H1 (cell line): ENCODE data around the gene LHFPL2. TPM values are rescaled to one million over a fixed set of nuclear protein-coding genes. Genes with fewer than 3 reads are reported as not detected.

Experiments used
- CBX8 ChIP-seq: fragments of 300-800, 300-1000 bp; sonication (generic); IDR thresholded peaks from 2 replicates; pipeline ENCODE4 v1.7.1; 2016; ENCODE audit warnings: low read depth, low read length, borderline replicate concordance
- CEBPB ChIP-seq: IDR thresholded peaks from 2 replicates; pipeline ENCODE4 v1.6.1; 2012; ENCODE audit warnings: low read depth, low read length
- CHD1 ChIP-seq: IDR thresholded peaks from 2 replicates; pipeline ENCODE4 v1.6.1; 2012; ENCODE audit warnings: low read depth, low read length, improper control_type of control experiment
- CHD2 ChIP-seq: IDR thresholded peaks from 2 replicates; pipeline ENCODE4 v1.6.1; 2012; ENCODE audit warnings: low read length, improper control_type of control experiment
- CREB1 ChIP-seq: IDR thresholded peaks from 2 replicates; pipeline ENCODE4 v1.6.1; 2012; ENCODE audit warnings: inconsistent platforms
- GABPA ChIP-seq: IDR thresholded peaks from 2 replicates; pipeline ENCODE4 v1.6.1; 2011; ENCODE audit warnings: mild to moderate bottlenecking, low read length, moderate library complexity, borderline replicate concordance; ENCODE audit not compliant: insufficient read depth
- GTF2F1 ChIP-seq: IDR thresholded peaks from 2 replicates; pipeline ENCODE4 v1.6.1; 2012; ENCODE audit warnings: low read depth, low read length, improper control_type of control experiment, borderline replicate concordance
- HDAC2 ChIP-seq, 2 experiments: fragments of 300-600 bp in 1 of 2; sonication (generic) in 1 of 2; IDR thresholded peaks; 2 replicates each; pipeline ENCODE4 v1.6.1; 2011 to 2012; ENCODE audit warnings: low read depth in 2 of 2, low read length in 2 of 2, mild to moderate bottlenecking in 2 of 2, moderate library complexity in 2 of 2, borderline replicate concordance in 1 of 2, inconsistent platforms in 1 of 2
- HDAC6 ChIP-seq: IDR thresholded peaks from one replicate; pipeline ENCODE4 v1.7.1; 2012; ENCODE audit warnings: low read depth, mild to moderate bottlenecking, inconsistent platforms, low read length, moderate library complexity
- JUND ChIP-seq: IDR thresholded peaks from 2 replicates; pipeline ENCODE4 v1.6.1; 2011; ENCODE audit warnings: mild to moderate bottlenecking, improper control_type of control experiment, low read length
- POLR2AphosphoS5 ChIP-seq: IDR thresholded peaks from 2 replicates; pipeline ENCODE4 v1.6.1; 2011; ENCODE audit warnings: low read depth, low read length
- POU5F1 ChIP-seq: IDR thresholded peaks from 2 replicates; pipeline ENCODE4 v1.6.1; 2011; ENCODE audit warnings: low read depth, mild to moderate bottlenecking, low read length, moderate library complexity
- RAD21 ChIP-seq, 2 experiments: IDR thresholded peaks in 1 of 2; conservative IDR thresholded peaks in 1 of 2; 2 replicates each; pipeline ENCODE4 v1.6.1; 2011; ENCODE audit warnings: low read depth in 2 of 2, low read length in 2 of 2, improper control_type of control experiment in 1 of 2, inconsistent platforms in 1 of 2, mild to moderate bottlenecking in 1 of 2, moderate library complexity in 1 of 2
- RNF2 ChIP-seq: fragments of 200-900, 300-1000 bp; sonication (generic); IDR thresholded peaks from 2 replicates; pipeline ENCODE4 v1.7.1; 2016; ENCODE audit warnings: borderline replicate concordance, low read depth, mild to moderate bottlenecking, antibody characterized with exemption, low read length; ENCODE audit not compliant: poor library complexity, severe bottlenecking; ENCODE audit errors: missing control alignments
- RXRA ChIP-seq: IDR thresholded peaks from 2 replicates; pipeline ENCODE4 v1.6.1; 2011; ENCODE audit warnings: low read depth, mild to moderate bottlenecking, low read length, moderate library complexity; ENCODE audit not compliant: insufficient read depth
- SIN3A ChIP-seq, 2 experiments: IDR thresholded peaks in 1 of 2; conservative IDR thresholded peaks in 1 of 2; 2 replicates each; pipeline ENCODE4 v1.6.1; 2011 to 2012; ENCODE audit warnings: low read length in 2 of 2, improper control_type of control experiment in 1 of 2, low read depth in 1 of 2, mild to moderate bottlenecking in 1 of 2
- SIRT6 ChIP-seq: IDR thresholded peaks from one replicate; pipeline ENCODE4 v1.7.1; 2012; ENCODE audit warnings: low read length, inconsistent platforms
- SP1 ChIP-seq: IDR thresholded peaks from 2 replicates; pipeline ENCODE4 v1.6.1; 2011; ENCODE audit warnings: low read depth, low read length
- SP2 ChIP-seq: IDR thresholded peaks from 2 replicates; pipeline ENCODE4 v1.6.1; 2012; ENCODE audit warnings: mild to moderate bottlenecking, low read length, inconsistent platforms
- SRF ChIP-seq: IDR thresholded peaks from 2 replicates; pipeline ENCODE4 v1.6.1; 2011; ENCODE audit warnings: mild to moderate bottlenecking, low read depth, low read length, moderate library complexity
- TEAD4 ChIP-seq: IDR thresholded peaks from 2 replicates; pipeline ENCODE4 v1.6.1; 2012; ENCODE audit warnings: low read depth, low read length, inconsistent platforms, mixed read lengths
- polyA plus RNA-seq, 7 experiments: library from polyadenylated mRNA; depleted of rRNA in 3 of 7; stranded (reverse) in 5 of 7; unstranded in 2 of 7; fragments of >200 nt in 5 of 7; fragments of 200-250 nt in 2 of 7; gene quantifications; 1 replicate in 5 of 7; 2 replicates in 1 of 7; 4 replicates in 1 of 7; pipeline versions ENCODE4 v1.2.1 to v1.2.3, GENCODE V29; 2011 to 2013; ENCODE audit warnings: missing spikeins in 2 of 7, mixed read lengths in 2 of 7
- total RNA-seq: library from RNA; stranded (reverse); fragmentation: NEBNext Ultra II Directional; extraction: Animal tissue kit (Norgen Biotek cat#: 25700); gene quantifications from 2 replicates; pipeline ENCODE4 v1.2.1, GENCODE V29; 2021
- TF ChIP-seq, protein P1 (sequence below): IDR thresholded peaks from 2 replicates; pipeline ENCODE4 v1.6.1; 2012; ENCODE audit warnings: low read length, inconsistent platforms
- TF ChIP-seq, protein P2 (sequence below): IDR thresholded peaks from 2 replicates; pipeline ENCODE4 v1.6.1; 2011; ENCODE audit warnings: low read depth, mild to moderate bottlenecking, low read length; ENCODE audit not compliant: insufficient read depth

LHFPL2 gene
- total and polyA plus RNA-seq, 2 of the 8 experiments (the other 6 are each of a cell fraction or from before 2014, with no cell fraction given), result 9.6 to 43.0 TPM

DNA sequence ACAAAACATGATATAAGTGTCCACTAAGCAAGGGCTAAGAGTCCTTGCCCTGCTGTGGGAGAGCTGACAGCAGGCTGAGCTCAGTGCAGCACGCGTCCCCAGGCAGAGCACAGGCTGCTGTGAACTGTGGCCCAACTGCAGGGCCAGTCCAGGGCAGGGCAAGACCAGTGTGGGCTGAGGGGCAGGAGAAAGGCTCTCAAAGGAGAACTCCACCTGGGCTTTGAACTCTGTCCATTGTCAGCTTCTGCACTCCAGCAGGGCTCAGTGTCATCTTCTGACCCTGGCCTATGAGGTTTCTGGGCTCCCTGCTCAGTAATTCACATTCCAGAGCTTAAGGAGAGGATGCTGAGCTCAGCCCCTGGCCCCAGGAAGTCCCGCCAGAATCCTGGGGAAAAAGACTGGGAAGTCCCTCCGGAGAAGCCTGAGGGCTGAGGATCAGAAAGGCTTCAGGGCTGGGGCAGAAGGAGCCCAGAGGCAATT, 37.4 kb downstream of the LHFPL2 start (continued):
- no peak for TF ChIP-seq SRF
- TF ChIP-seq CHD2, result peak; percentile 6; the same call in 1 of the 2 replicates
- TF ChIP-seq CREB1, result no peak
- no peak for TF ChIP-seq RNF2
- no peak for TF ChIP-seq SP2
- TF ChIP-seq TEAD4, result peak; percentile 54; the same call in 1 of the 2 replicates
- TF ChIP-seq, protein P1, sequence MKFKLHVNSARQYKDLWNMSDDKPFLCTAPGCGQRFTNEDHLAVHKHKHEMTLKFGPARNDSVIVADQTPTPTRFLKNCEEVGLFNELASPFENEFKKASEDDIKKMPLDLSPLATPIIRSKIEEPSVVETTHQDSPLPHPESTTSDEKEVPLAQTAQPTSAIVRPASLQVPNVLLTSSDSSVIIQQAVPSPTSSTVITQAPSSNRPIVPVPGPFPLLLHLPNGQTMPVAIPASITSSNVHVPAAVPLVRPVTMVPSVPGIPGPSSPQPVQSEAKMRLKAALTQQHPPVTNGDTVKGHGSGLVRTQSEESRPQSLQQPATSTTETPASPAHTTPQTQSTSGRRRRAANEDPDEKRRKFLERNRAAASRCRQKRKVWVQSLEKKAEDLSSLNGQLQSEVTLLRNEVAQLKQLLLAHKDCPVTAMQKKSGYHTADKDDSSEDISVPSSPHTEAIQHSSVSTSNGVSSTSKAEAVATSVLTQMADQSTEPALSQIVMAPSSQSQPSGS, result peak; percentile 52; the same call in 1 of the 2 replicates
- TF ChIP-seq SIN3A (conservative IDR thresholded peaks at IDR 0.05 in 1 of 2, IDR thresholded peaks at IDR 0.05 in 1 of 2; ENCODE audit: low read depth in 1 of 2, low read length in 2 of 2), result peak in 1 of 2 experiments; percentile 44; a peak in 1 of 4 replicates
- 0 out of 2 replicates have a peak, but pooled peaks have one; percentile 34 for TF ChIP-seq GABPA
- no peak for TF ChIP-seq POLR2AphosphoS5
- TF ChIP-seq GTF2F1, result no peak
- TF ChIP-seq RAD21 (IDR thresholded peaks at IDR 0.05 in 1 of 2, conservative IDR thresholded peaks at IDR 0.05 in 1 of 2; ENCODE audit: low read depth in 2 of 2, low read length in 2 of 2), result peak in 1 of 2 experiments; percentile 2; a peak in 1 of 4 replicates
- TF ChIP-seq CHD1, result no peak
- TF ChIP-seq JUND, result no peak
- TF ChIP-seq, protein P2, sequence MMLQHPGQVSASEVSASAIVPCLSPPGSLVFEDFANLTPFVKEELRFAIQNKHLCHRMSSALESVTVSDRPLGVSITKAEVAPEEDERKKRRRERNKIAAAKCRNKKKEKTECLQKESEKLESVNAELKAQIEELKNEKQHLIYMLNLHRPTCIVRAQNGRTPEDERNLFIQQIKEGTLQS, result no peak
- TF ChIP-seq HDAC6, result no peak
- TF ChIP-seq CBX8, result no peak
- no peak for TF ChIP-seq CEBPB
- TF ChIP-seq POU5F1, result no peak
- TF ChIP-seq SP1, result 0 out of 2 replicates have a peak, but pooled peaks have one; percentile 55
- peak in 1 of 2 experiments; percentile 84; a peak in 1 of 4 replicates for TF ChIP-seq HDAC2 (IDR thresholded peaks at IDR 0.05; ENCODE audit: borderline replicate concordance in 1 of 2, low read depth in 2 of 2, low read length in 2 of 2)
- TF ChIP-seq RXRA, result no peak
- no peak for TF ChIP-seq SIRT6
